Fibroblast of skin of scalp (primary cell): Measurements from ENCODE around the gene TMEM240.
"Not testable (repeated sequence)": the region's sequence is repeated elsewhere in the genome, so short reads cannot be mapped to it uniquely, and the experiment has no call there.

Experiments
- DNase-seq: peaks from one replicate; pipeline ENCODE4 v3.0.0-alpha.2; 2013

Gene TMEM240

DNA sequence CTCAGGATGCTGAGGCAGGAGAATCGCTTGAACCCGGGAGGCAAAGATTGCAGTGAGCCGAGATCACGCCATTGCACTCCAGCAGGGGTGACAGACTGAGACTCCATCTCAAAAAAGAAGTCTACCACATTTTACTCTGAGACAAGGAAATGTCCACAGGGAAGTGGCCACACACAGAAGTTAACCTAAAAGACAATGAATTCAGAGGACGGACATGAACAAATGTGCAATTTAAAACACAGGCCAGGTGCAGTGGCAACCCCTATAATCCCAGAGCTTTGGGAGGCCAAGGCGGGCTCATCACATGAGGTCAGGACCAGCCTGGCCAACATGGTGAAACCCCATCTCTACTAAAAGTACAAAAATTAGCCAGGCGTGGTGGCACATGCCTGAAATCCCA lies 17.3 kb upstream of the TMEM240 start:
- DNase-seq, result not testable (repeated sequence)

GRCh38 chr1:1556961-1557360 lies 16.5 kb upstream of the TMEM240 start:
- not testable (repeated sequence) for DNase-seq

DNA sequence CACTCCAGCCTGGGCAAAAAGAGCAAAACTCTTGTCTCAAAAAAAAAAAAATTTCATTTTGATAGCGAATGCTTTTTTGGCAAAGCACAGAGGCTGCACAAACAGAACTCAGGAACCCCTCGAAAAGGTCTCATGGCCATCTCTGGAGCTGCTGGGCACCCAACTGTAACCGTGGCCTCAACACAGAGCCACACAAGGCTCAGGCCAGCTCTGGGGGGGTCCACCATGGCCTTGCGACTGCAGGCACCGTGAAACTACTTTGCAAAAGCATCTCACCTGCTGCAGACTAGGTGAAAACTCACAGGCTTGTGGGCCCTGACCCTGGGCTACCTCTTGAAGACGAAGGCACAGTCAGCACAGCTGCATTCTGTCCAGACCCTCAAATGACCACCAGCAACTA lies 16.1 kb upstream of the TMEM240 start:
- DNase-seq, result no peak

DNA sequence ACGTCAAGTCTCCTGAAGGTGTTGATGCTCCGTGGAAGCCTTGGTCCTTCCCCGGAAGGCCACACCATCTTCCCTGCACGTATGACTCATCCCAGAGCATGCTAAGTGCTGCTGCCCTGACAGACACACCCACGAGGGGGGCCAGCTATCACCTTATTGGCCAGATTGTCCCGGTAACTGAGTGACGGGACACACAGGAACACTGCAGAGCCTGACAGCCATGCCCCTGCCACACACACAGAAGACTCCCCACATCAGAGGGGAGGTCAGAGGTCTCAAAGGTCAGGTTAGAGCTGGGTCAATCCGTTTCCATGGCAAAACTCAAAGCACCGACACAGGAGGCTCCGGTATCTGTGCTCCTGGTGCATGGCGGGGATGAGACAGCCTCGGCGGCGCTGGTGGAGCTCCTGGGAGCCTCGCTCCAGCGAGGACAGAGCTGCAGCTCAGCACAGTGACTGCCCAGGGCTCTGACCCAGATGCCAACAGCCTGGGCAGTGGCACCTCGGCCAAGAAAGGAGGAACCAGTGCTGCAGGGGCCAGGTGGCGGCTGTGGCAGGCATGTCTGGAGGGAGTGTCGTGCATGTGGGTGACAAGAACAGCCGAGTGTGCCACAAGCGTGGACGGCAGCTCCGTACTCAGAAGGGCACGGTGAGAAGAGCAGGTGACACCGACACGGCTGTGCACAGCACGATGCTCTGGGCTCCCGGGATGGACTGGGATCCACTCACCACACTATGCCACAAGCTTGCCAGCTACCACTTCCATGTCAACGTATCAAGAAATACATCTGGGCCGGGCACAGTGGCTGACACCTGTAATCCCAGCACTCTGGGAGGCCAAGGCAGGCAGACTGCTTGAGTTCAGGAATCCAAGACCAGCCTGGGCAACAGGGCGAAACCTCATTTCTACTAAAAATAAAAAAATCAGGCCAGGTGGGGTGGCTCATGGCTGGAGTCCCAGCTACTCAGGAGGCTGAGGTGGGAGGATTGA lies 14.8 kb upstream of the TMEM240 start:
- DNase-seq, result peak; percentile 61

GRCh38 chr1:1554550-1554925 lies 14.1 kb upstream of the TMEM240 start:
- DNase-seq, result no peak

DNA sequence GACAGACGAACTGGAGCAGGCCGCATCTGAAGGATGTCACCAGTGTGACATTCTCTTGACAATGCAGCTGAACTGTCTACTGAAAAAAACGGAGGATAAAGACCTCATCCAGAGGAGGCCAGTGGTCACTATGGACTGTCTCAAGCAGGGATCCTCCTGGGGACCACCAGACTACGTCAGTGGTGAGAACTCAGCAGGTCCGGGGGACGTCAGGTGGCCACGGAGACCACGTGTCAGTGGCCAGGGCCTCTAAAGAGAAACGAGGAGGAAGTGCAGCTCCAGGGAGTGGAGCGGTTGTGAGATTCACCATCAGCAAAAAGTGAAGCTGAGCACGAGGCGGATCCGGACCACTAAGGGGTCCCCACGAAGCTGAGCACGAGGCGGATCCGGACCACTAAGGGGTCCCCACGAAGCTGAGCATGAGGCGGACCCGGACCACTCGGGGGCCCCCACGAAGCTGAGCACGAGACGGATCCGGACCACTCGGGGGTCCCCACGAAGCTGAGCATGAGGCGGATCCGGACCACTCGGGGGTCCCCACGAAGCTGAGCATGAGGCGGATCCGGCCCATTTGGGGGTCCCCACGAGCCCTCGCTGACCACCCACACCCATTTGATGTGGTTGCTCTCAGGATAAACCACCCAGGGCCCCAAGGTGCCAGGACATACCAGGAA lies 13.5 kb upstream of the TMEM240 start:
- no peak for DNase-seq

DNA sequence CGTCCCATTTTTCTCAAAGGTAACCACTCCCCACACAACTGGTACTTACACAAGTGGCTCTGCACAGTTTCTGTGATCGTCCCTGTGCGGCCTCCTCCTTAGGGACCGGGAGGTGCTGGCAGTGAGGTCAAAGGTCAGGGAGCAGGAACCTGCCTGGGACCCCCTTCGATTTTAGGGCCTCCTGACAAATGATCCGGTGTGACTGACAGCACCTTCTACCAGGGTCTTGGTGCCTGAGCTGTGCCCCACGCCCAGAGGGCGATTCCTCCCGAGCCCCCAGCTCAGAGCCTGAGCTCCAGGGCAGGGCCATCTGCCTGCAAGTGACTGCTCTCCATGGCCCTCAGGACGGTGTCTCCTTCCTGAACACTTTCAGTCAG lies 11.8 kb upstream of the TMEM240 start:
- no peak for DNase-seq

GRCh38 chr1:1551524-1552262 lies 11.3 kb upstream of the TMEM240 start:
- no peak for DNase-seq

- DNase-seq, result peak; percentile 78
Observed at GRCh38 chr1:1550591-1551432, 10.4 kb upstream of the TMEM240 start.

GRCh38 chr1:1550087-1550486 lies 9.7 kb upstream of the TMEM240 start:
- no peak for DNase-seq

DNA sequence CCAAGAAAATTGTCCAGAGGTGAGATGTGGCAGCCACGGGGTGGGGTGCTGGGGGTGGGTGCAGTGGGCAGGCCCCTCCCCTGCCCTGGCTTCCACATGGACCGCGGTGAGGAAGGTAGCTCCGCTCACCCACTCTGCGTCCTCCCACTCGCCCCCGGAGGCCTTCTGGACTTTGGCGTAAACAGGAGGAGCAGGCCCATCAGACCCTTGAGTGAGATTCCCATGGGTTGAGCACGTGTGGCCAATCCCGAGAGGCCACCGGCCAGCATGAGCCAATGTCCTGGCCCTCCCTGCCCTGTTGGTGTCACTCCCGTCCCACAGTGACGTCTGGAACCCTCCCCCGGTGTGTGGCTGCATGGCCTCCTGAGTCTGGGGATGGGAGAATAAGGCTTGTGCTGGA lies 8.2 kb upstream of the TMEM240 start:
- no peak for DNase-seq

DNA sequence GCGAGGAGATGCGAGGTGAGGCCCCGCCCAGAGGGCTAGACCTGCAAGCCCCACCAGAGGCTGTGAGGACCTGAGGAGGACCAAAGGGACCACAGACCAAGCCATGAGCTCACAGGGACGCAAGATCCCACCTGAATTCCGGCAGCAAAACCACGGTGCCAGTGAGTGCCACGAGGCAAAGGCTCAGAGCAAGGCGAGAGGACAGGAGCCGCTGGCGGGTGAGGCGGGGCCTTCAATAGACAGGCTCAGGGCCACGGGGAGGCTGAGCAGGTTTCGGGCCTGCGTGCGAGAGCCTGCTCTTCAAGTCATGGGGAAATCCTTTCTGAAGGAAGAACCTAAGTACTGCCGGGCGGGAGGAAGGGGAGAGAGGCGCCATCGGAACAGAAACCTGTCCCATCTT lies 7.1 kb upstream of the TMEM240 start:
- DNase-seq, result no peak

- DNase-seq, result no peak
Observed at GRCh38 chr1:1547011-1547410, 6.6 kb upstream of the TMEM240 start.

DNA sequence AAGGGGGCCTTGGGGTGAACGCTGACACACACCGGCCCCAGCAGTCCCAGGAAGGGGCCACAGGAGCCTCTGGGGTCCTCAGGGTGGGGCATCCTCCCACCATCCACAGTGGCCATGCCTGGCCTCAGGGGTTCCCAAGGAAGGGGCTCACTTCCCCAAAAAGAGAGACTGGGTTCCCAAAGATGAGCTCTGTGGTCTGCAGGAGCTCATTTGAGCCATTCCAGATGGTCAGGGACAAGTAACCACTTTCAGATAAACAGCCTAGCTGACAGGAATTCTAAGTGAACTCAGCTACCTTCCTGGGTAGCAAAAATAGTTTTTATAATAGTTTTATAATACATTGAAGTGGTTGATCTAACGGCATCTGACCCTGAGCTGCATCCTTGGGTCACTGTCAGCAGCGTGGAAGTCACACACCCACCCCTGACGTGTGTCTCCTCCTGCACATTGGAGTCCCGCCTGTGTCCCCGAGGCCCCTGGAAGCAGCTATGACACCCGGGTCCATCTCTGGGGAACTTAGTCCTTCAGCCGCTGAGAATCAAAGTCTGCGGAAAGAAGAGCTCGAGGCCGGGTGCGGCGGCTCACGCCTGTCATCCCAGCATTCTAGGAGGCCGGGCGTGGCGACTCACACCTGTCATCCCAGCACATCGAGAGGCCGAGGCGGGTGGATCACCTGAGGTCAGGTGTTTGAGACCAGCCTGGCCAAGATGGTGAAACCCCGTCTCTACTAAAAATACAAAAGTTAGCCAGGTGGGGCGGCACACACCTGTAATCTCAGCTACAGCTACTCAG lies 5.7 kb upstream of the TMEM240 start:
- no peak for DNase-seq

GRCh38 chr1:1544544-1544943 lies 4.1 kb upstream of the TMEM240 start:
- no peak for DNase-seq

DNA sequence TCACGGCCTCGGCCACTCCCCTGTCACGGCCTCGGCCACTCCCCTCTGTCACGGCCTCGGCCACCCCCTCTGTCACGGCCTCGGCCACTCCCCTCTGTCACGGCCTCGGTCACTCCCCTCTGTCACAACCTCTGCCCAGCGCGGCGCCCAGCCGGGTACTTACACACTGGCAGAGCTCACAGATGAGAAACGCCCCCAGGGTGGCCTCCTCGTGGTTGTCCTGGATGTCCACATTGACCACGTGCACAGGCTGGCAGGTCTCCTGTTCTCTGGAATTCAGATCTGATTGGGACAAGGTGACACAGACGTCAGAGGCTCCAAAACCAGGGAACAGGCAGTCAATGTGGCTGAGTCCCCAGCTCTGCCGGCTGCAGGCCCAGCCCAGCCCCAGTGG lies 3.3 kb upstream of the TMEM240 start:
- DNase-seq, result no peak

GRCh38 chr1:1542766-1543705 lies 2.6 kb upstream of the TMEM240 start:
- no peak for DNase-seq

DNA sequence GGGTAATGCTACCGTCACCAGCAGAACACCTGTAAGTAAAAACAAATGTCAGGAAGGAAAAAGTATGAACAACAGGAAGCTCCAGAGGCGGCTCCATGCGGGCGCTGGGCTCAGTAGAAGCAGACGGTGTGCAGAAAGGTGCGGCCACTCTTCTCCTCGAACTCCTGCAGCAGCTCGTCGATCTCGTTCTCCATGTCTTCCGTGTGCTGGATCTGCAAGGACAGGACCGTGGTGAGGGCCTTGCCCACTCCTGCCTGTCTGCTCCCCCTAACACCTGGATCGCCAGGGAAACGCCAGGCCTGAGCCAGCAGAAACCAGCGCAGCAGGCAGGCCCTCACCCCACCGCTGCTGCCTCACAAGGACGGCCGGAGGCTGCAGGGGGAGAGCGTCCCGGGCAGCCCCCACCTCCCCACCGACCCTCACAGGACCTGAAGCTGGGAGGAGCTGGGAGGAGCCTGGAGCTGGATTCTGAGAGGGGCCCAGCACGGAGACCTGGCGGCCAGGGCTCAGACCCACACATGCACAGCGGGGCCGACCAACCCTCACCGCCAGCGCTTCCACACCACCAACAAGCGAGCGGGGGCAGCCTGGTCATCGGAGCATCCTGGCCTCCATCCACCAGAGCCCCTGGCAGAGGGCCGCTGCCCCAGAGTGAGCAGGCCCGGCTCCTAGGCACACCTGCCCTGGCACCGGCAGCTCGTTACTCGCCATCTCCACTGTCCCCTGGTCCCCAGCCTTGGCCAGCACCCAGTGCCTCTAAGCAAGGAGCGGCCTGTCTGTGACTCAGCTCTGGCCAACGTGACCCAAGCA lies 1.7 kb upstream of the TMEM240 start:
- no peak for DNase-seq
